ENCODE data around the gene TGFBR2. TPM values are rescaled to one million over a fixed set of nuclear protein-coding genes. Genes with fewer than 3 reads are reported as not detected.

Gene TGFBR2
- total RNA-seq, 1 donor from 2014 or later: 14.6 TPM

- ATAC-seq: peak; percentile 87
Observed at GRCh38 chr3:30693470-30694120, 87.2 kb downstream of the TGFBR2 start.

- ATAC-seq: no peak
Observed at GRCh38 chr3:30694148-30694547, 87.7 kb downstream of the TGFBR2 start.

GRCh38 chr3:30694668-30695067 is 88.3 kb downstream of the TGFBR2 start:
- ATAC-seq: no peak

- no peak for ATAC-seq
Observed at GRCh38 chr3:30695302-30696061, 89.1 kb downstream of the TGFBR2 start.

- no peak for ATAC-seq
Observed at GRCh38 chr3:30696403-30696819, 90.0 kb downstream of the TGFBR2 start.

- ATAC-seq: no peak
Observed at GRCh38 chr3:30696896-30697295, 90.5 kb downstream of the TGFBR2 start.

- ATAC-seq: no peak
Observed at GRCh38 chr3:30698549-30698948, 92.1 kb downstream of the TGFBR2 start.

- ATAC-seq: no peak
Observed at GRCh38 chr3:30699927-30700326, 93.5 kb downstream of the TGFBR2 start.

GRCh38 chr3:30700702-30701321 is 94.4 kb downstream of the TGFBR2 start:
- no peak for ATAC-seq

GRCh38 chr3:30702038-30702827 is 95.8 kb downstream of the TGFBR2 start:
- no peak for ATAC-seq

- ATAC-seq: no peak
Observed at GRCh38 chr3:30702828-30703397, 96.5 kb downstream of the TGFBR2 start.

GRCh38 chr3:30704931-30705890 is 98.8 kb downstream of the TGFBR2 start:
- ATAC-seq: no peak

GRCh38 chr3:30707825-30708224 is 101.4 kb downstream of the TGFBR2 start:
- ATAC-seq: no peak

- ATAC-seq: no peak
Observed at GRCh38 chr3:30708472-30708871, 102.1 kb downstream of the TGFBR2 start.

GRCh38 chr3:30710017-30710416 is 103.6 kb downstream of the TGFBR2 start:
- ATAC-seq: no peak

GRCh38 chr3:30711151-30711550 is 104.8 kb downstream of the TGFBR2 start:
- no peak for ATAC-seq

- ATAC-seq: no peak
Observed at GRCh38 chr3:30711867-30712266, 105.5 kb downstream of the TGFBR2 start.

- ATAC-seq: no peak
Observed at GRCh38 chr3:30712991-30713390, 106.6 kb downstream of the TGFBR2 start.

- no peak for ATAC-seq
Observed at GRCh38 chr3:30713885-30714503, 107.6 kb downstream of the TGFBR2 start.

- ATAC-seq: no peak
Observed at GRCh38 chr3:30719536-30719935, 113.1 kb downstream of the TGFBR2 start.

Data from esophagus mucosa (tissue), 1 donor.